Activated gamma-delta T cell (primary cell): Measurements from ENCODE around the gene C16orf96.

Source experiments
- DNase-seq: peaks from one replicate; lab custom pipeline; 2025; lab: John Stamatoyannopoulos, UW

C16orf96 gene

GRCh38 chr16:4616047-4616811 lies 60.1 kb downstream of the C16orf96 start:
- DNase-seq, result peak; percentile 96

GRCh38 chr16:4617880-4618279 lies 61.7 kb downstream of the C16orf96 start:
- DNase-seq, result no peak

- DNase-seq, result no peak
Measured at GRCh38 chr16:4618645-4619418, 62.7 kb downstream of the C16orf96 start.

GRCh38 chr16:4623593-4623992 lies 67.5 kb downstream of the C16orf96 start:
- DNase-seq, result no peak

- peak; percentile 77 for DNase-seq
Measured at GRCh38 chr16:4624015-4624826, 68.1 kb downstream of the C16orf96 start, which contains the start of gene MGRN1. MGRN1 (plus strand) TSS chr16:4624826; CDS start chr16:4624961, 135 bp downstream.

- DNase-seq, result peak; percentile 57
Measured at GRCh38 chr16:4624827-4625559, 68.9 kb downstream of the C16orf96 start.

- DNase-seq, result no peak
Measured at GRCh38 chr16:4625560-4626159, 69.5 kb downstream of the C16orf96 start.

GRCh38 chr16:4626396-4626795 lies 70.3 kb downstream of the C16orf96 start:
- DNase-seq, result no peak

GRCh38 chr16:4628283-4628682 lies 72.1 kb downstream of the C16orf96 start:
- DNase-seq, result no peak

GRCh38 chr16:4631444-4631843 lies 75.3 kb downstream of the C16orf96 start:
- DNase-seq, result no peak

GRCh38 chr16:4633910-4634635 lies 77.9 kb downstream of the C16orf96 start:
- DNase-seq, result no peak

GRCh38 chr16:4634768-4635167 lies 78.6 kb downstream of the C16orf96 start:
- no peak for DNase-seq

- DNase-seq, result no peak
Measured at GRCh38 chr16:4636196-4636595, 80.1 kb downstream of the C16orf96 start.

GRCh38 chr16:4637501-4638166 lies 81.5 kb downstream of the C16orf96 start:
- DNase-seq, result no peak

GRCh38 chr16:4639899-4640509 lies 83.9 kb downstream of the C16orf96 start:
- DNase-seq, result no peak

GRCh38 chr16:4640572-4641305 lies 84.6 kb downstream of the C16orf96 start:
- no peak for DNase-seq

- DNase-seq, result no peak
Measured at GRCh38 chr16:4641306-4641687, 85.2 kb downstream of the C16orf96 start.

- DNase-seq, result no peak
Measured at GRCh38 chr16:4641895-4642294, 85.8 kb downstream of the C16orf96 start.
